SK-N-SH (cell line): Measurements from ENCODE around the gene NDN. TPM values are rescaled to one million over a fixed set of nuclear protein-coding genes. Genes with fewer than 3 reads are reported as not detected.

Source experiments
- CTCF ChIA-PET: fragments of 300-600, 350-600 bp; formaldehyde crosslinking; extraction: SDS; loops from one replicate; lab custom pipeline; 2021; lab: Yijun Ruan, JAX
- POLR2A ChIA-PET: fragments of 350-600 bp; sonication (Branson Sonifier 250); formaldehyde crosslinking; extraction: SDS; loops from one replicate; lab custom pipeline; 2020; ENCODE audit warnings: antibody characterized with exemption, inconsistent platforms; lab: Yijun Ruan, JAX
- DNase-seq: peaks from one replicate; pipeline ENCODE4 v3.0.0; 2012
- H2AFZ ChIP-seq: fragments of 200-600 bp; sonication (generic); 2 replicates; pipeline ENCODE4 v1.8.1; 2016; ENCODE audit warnings: antibody characterized with exemption, mild to moderate bottlenecking, low read depth
- H3F3A ChIP-seq: fragments of 200-600 bp; sonication (generic); replicated peaks from 2 replicates; pipeline ENCODE3; 2016; ENCODE audit warnings: antibody characterized with exemption, mild to moderate bottlenecking; ENCODE audit not compliant: insufficient read depth
- H3K27ac ChIP-seq, 2 experiments: fragments of 200-500 bp in 1 of 2; fragments of 200-600 bp in 1 of 2; sonication (Bioruptor generic) in 1 of 2; sonication (generic), shearing (Covaris generic) in 1 of 2; 2 replicates each; pipeline versions ENCODE4 v1.5.1 to v1.6.1; 2014 to 2016; ENCODE audit warnings: low read depth in 2 of 2, inconsistent platforms in 1 of 2, low read length in 1 of 2, mild to moderate bottlenecking in 1 of 2, mixed read lengths in 1 of 2
- H3K27me3 ChIP-seq: fragments of 200-600 bp; sonication (generic), shearing (Covaris generic); 2 replicates; pipeline ENCODE4 v1.6.1; 2016; ENCODE audit warnings: mixed run types; ENCODE audit not compliant: insufficient read depth
- H3K36me3 ChIP-seq, 2 experiments: fragments of 200-500 bp in 1 of 2; fragments of 200-600 bp in 1 of 2; sonication (Bioruptor generic) in 1 of 2; sonication (generic) in 1 of 2; replicated peaks in 1 of 2; 2 replicates each; pipeline versions ENCODE3 to v1.5.1; 2014 to 2016; ENCODE audit warnings: low read length in 1 of 2, mild to moderate bottlenecking in 1 of 2; ENCODE audit not compliant: insufficient read depth in 2 of 2, control insufficient read depth in 1 of 2
- H3K4me1 ChIP-seq, 2 experiments: fragments of 200-500 bp in 1 of 2; fragments of 200-600 bp in 1 of 2; sonication (Bioruptor generic) in 1 of 2; sonication (generic), shearing (Covaris generic) in 1 of 2; 2 replicates each; pipeline versions ENCODE4 v1.5.1 to v1.6.1; 2014 to 2016; ENCODE audit warnings: low read depth in 1 of 2, low read length in 1 of 2, mixed run types in 1 of 2; ENCODE audit not compliant: insufficient read depth in 2 of 2, control insufficient read depth in 1 of 2
- H3K4me2 ChIP-seq: fragments of 200-600 bp; sonication (generic), shearing (Covaris generic); 2 replicates; pipeline ENCODE4 v1.6.1; 2017; ENCODE audit warnings: mixed run types
- H3K4me3 ChIP-seq, 2 experiments: fragments of 200-500 bp in 1 of 2; fragments of 200-600 bp in 1 of 2; sonication (Bioruptor generic) in 1 of 2; sonication (generic), shearing (Covaris generic) in 1 of 2; 2 replicates each; pipeline versions ENCODE4 v1.5.1 to v1.8.1; 2014 to 2016; ENCODE audit warnings: low read depth in 2 of 2, inconsistent platforms in 1 of 2, low read length in 1 of 2, mild to moderate bottlenecking in 1 of 2, mixed read lengths in 1 of 2, moderate library complexity in 1 of 2
- H3K79me2 ChIP-seq: fragments of 200-600 bp; sonication (generic); 2 replicates; pipeline ENCODE4 v1.8.1; 2017; ENCODE audit warnings: mild to moderate bottlenecking; ENCODE audit not compliant: insufficient read depth
- H3K9ac ChIP-seq: fragments of 200-600 bp; sonication (generic); 2 replicates; pipeline ENCODE4 v1.6.1; 2017; ENCODE audit warnings: mixed run types
- H3K9me2 ChIP-seq: fragments of 200-600 bp; sonication (generic); 2 replicates; pipeline ENCODE4 v1.6.1; 2017; ENCODE audit warnings: mixed run types
- H3K9me3 ChIP-seq: fragments of 200-600 bp; sonication (generic); 2 replicates; pipeline ENCODE4 v1.6.1; 2017; ENCODE audit warnings: mixed run types, mild to moderate bottlenecking, moderate library complexity
- H4K20me1 ChIP-seq: fragments of 200-600 bp; sonication (generic); 2 replicates; pipeline ENCODE4 v1.6.1; 2017; ENCODE audit warnings: mild to moderate bottlenecking, mixed run types; ENCODE audit not compliant: insufficient read depth
- ELF1 ChIP-seq: IDR thresholded peaks from 2 replicates; pipeline ENCODE4 v1.4.0; 2012
- EZH2phosphoT487 ChIP-seq: fragments of 200-600 bp; sonication (generic); IDR thresholded peaks from 2 replicates; pipeline ENCODE4 v1.6.1; 2017; ENCODE audit warnings: low read depth, mixed run types, mild to moderate bottlenecking, antibody characterized with exemption, moderate library complexity, borderline replicate concordance
- FOXJ3 ChIP-seq: sonication (generic); formaldehyde crosslinking; IDR thresholded peaks from 2 replicates; pipeline ENCODE4 v1.5.1; 2020; ENCODE audit warnings: mild to moderate bottlenecking, missing genetic modification reagents
- GABPA ChIP-seq: IDR thresholded peaks from 2 replicates; pipeline ENCODE4 v1.4.0; 2012; ENCODE audit warnings: low read depth, mild to moderate bottlenecking
- GATA2 ChIP-seq: sonication (generic); formaldehyde crosslinking; IDR thresholded peaks from 2 replicates; pipeline ENCODE4 v1.5.0; 2020; ENCODE audit warnings: mild to moderate bottlenecking, missing genetic modification reagents
- JUND ChIP-seq: IDR thresholded peaks from 2 replicates; pipeline ENCODE4 v1.4.0; 2012
- MEF2A ChIP-seq: IDR thresholded peaks from 2 replicates; pipeline ENCODE4 v1.4.0; 2012; ENCODE audit warnings: low read depth, borderline replicate concordance
- NFIC ChIP-seq: IDR thresholded peaks from 2 replicates; pipeline ENCODE4 v1.4.0; 2012; ENCODE audit warnings: borderline replicate concordance
- NRF1 ChIP-seq: IDR thresholded peaks from 2 replicates; pipeline ENCODE4 v1.6.1; 2012; ENCODE audit warnings: low read depth, mild to moderate bottlenecking, low read length
- POLR2AphosphoS5 ChIP-seq: IDR thresholded peaks from 2 replicates; pipeline ENCODE4 v1.6.1; 2012; ENCODE audit warnings: low read depth, low read length
- RAD21 ChIP-seq: IDR thresholded peaks from 2 replicates; pipeline ENCODE4 v1.6.1; 2012; ENCODE audit warnings: mild to moderate bottlenecking, low read length
- RFX5 ChIP-seq: IDR thresholded peaks from 2 replicates; pipeline ENCODE4 v1.6.1; 2012; ENCODE audit warnings: mild to moderate bottlenecking, improper control_type of control experiment, low read length
- SIN3A ChIP-seq: IDR thresholded peaks from 2 replicates; pipeline ENCODE4 v1.6.1; 2012; ENCODE audit warnings: low read depth, mild to moderate bottlenecking, low read length, moderate library complexity, borderline replicate concordance
- SMC3 ChIP-seq: IDR thresholded peaks from 2 replicates; pipeline ENCODE4 v1.6.1; 2012; ENCODE audit warnings: low read depth, low read length, improper control_type of control experiment
- YY1 ChIP-seq: IDR thresholded peaks from 2 replicates; pipeline ENCODE4 v1.4.0; 2012; ENCODE audit warnings: low read depth, mild to moderate bottlenecking
- WGBS: methylation state at CpG from one replicate; pipeline ENCODE4 v1.1.6; 2017; ENCODE audit warnings: low lambda C conversion rate; 5-methylcytosine and 5-hydroxymethylcytosine counted together
- polyA plus RNA-seq, 3 experiments: library from polyadenylated mRNA; depleted of rRNA; stranded (reverse); fragments of >200 nt; gene quantifications; 2 replicates each; pipeline ENCODE4 v1.2.3, GENCODE V29; 2012
- TF ChIP-seq, protein P1 (sequence below): IDR thresholded peaks from 2 replicates; pipeline ENCODE4 v1.6.1; 2012; ENCODE audit warnings: mild to moderate bottlenecking, low read depth, low read length, moderate library complexity
- TF ChIP-seq, protein P2 (sequence below): IDR thresholded peaks from 2 replicates; pipeline ENCODE4; 2012
- TF ChIP-seq, protein P3 (sequence below): fragments of 150-350 bp; IDR thresholded peaks from 2 replicates; pipeline ENCODE4 v1.6.1; 2016; ENCODE audit warnings: mild to moderate bottlenecking, low read depth, low read length
- TF ChIP-seq, protein P4 (sequence below): IDR thresholded peaks from 2 replicates; pipeline ENCODE4 v1.4.0; 2012; ENCODE audit warnings: low read depth

NDN gene
- polyA plus RNA-seq, 1 of the 3 experiments (the other 2 are of a cell fraction) = 31.6 TPM

DNA sequence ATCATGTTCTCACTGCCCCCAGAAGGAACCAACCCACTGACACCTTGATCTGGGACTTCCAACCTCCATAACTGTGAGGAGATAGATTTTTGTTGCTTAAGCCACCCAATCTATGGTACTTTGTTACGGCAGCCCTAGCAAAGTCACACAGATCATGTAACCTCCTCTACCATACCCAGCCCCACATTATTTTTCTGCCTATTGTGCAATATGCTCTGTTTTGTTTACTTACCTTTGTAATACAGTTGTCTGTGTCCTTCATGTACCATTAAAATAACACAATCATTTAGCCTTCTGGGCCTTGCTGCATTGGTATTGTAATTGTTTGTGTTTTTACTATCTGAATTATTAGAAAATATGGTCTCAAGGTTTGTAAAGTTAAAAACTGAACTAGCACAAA, 16.1 kb downstream of the NDN start:
- Histone ChIP-seq H2AFZ (no peak overlapping the region), H3K9me2 (no peaks in the 10 kb centered on the region), H3K79me2 (no peaks in the 10 kb centered on the region), H4K20me1 (no peaks in the 10 kb centered on the region), H3K36me3 (no peaks in the 10 kb centered on the region)
- CTCF ChIA-PET = no interaction called here
- WGBS = 0% methylated on average over 1 of the region's 1 CpG
- TF ChIP-seq POLR2AphosphoS5 (no peak), RFX5 (no peak)
- TF ChIP-seq, protein P1, sequence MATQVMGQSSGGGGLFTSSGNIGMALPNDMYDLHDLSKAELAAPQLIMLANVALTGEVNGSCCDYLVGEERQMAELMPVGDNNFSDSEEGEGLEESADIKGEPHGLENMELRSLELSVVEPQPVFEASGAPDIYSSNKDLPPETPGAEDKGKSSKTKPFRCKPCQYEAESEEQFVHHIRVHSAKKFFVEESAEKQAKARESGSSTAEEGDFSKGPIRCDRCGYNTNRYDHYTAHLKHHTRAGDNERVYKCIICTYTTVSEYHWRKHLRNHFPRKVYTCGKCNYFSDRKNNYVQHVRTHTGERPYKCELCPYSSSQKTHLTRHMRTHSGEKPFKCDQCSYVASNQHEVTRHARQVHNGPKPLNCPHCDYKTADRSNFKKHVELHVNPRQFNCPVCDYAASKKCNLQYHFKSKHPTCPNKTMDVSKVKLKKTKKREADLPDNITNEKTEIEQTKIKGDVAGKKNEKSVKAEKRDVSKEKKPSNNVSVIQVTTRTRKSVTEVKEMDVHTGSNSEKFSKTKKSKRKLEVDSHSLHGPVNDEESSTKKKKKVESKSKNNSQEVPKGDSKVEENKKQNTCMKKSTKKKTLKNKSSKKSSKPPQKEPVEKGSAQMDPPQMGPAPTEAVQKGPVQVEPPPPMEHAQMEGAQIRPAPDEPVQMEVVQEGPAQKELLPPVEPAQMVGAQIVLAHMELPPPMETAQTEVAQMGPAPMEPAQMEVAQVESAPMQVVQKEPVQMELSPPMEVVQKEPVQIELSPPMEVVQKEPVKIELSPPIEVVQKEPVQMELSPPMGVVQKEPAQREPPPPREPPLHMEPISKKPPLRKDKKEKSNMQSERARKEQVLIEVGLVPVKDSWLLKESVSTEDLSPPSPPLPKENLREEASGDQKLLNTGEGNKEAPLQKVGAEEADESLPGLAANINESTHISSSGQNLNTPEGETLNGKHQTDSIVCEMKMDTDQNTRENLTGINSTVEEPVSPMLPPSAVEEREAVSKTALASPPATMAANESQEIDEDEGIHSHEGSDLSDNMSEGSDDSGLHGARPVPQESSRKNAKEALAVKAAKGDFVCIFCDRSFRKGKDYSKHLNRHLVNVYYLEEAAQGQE = no peak
- TF ChIP-seq, all 33 proteins: peak for 0
- Histone ChIP-seq H3K27ac (no peak overlapping the region), H3K9me3 (no peaks in the 10 kb centered on the region), H3F3A (no peaks in the 10 kb centered on the region), H3K9ac (no peak overlapping the region), H3K27me3 (no peaks in the 10 kb centered on the region), H3K4me3 (no peak overlapping the region), H3K4me2 (no peak overlapping the region), H3K4me1 (no peaks in the 10 kb centered on the region)
- POLR2A ChIA-PET = no interaction called here
- DNase-seq = no peak

DNA sequence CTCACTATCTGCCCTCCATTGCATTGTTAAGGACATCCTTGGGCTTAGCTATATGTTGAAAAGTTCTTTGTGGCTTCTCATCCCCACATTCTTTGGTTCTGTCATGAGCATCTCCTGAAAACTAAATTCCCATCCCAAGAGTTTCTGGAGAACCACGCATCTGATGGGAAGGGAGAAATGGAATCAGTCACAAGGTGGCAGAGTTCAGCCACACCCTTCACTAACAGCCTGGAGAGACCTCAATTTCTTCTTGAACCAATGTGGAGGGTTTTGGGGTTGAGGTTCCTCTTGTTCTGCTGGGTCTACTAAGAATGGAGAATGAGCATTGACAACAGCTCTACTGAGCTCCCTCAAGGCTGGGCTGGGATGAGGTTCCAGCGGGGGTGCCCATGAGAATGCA, 23.9 kb downstream of the NDN start:
- H4K20me1 ChIP-seq = no peaks in the 10 kb centered on the region
- no peak overlapping the region for H3K4me3 ChIP-seq
- H3K9ac ChIP-seq = no peak overlapping the region
- POLR2A ChIA-PET = no interaction called here
- H3K4me1 ChIP-seq = no peaks in the 10 kb centered on the region
- H2AFZ ChIP-seq = no peak overlapping the region
- H3K4me2 ChIP-seq = no peak overlapping the region
- H3K79me2 ChIP-seq = no peaks in the 10 kb centered on the region
- no peaks in the 10 kb centered on the region for H3K36me3 ChIP-seq
- CTCF ChIA-PET = interaction anchor here (0.8 to 1.7 kb wide), 3 partner anchors 12 to 203 kb away, joined by 3 to 6 read pairs (median 4); no protein-coding TSS in a partner anchor
- no peaks in the 10 kb centered on the region for H3F3A ChIP-seq
- H3K27ac ChIP-seq = no peak overlapping the region
- no peaks in the 10 kb centered on the region for H3K9me2 ChIP-seq
- H3K9me3 ChIP-seq = no peaks in the 10 kb centered on the region
- no peaks in the 10 kb centered on the region; the same call in 1 of the 2 replicates for H3K27me3 ChIP-seq
- no peak for DNase-seq
- 5% methylated on average over 2 of the region's 2 CpGs for WGBS
- TF ChIP-seq NFIC (no peak), RAD21 (no peak), GATA2 (CRISPR knock-in tag) (no peak), MEF2A (no peak), FOXJ3 (CRISPR knock-in tag) (no peak), EZH2phosphoT487 (no peak), SIN3A (no peak), YY1 (no peak), POLR2AphosphoS5 (no peak), JUND (no peak), SMC3 (no peak), NRF1 (no peak), GABPA (no peak), ELF1 (no peak)
- TF ChIP-seq, protein P2, sequence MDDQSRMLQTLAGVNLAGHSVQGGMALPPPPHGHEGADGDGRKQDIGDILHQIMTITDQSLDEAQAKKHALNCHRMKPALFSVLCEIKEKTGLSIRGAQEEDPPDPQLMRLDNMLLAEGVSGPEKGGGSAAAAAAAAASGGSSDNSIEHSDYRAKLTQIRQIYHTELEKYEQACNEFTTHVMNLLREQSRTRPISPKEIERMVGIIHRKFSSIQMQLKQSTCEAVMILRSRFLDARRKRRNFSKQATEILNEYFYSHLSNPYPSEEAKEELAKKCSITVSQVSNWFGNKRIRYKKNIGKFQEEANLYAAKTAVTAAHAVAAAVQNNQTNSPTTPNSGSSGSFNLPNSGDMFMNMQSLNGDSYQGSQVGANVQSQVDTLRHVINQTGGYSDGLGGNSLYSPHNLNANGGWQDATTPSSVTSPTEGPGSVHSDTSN = no peak
- TF ChIP-seq, protein P1 = no peak
- TF ChIP-seq, protein P3, sequence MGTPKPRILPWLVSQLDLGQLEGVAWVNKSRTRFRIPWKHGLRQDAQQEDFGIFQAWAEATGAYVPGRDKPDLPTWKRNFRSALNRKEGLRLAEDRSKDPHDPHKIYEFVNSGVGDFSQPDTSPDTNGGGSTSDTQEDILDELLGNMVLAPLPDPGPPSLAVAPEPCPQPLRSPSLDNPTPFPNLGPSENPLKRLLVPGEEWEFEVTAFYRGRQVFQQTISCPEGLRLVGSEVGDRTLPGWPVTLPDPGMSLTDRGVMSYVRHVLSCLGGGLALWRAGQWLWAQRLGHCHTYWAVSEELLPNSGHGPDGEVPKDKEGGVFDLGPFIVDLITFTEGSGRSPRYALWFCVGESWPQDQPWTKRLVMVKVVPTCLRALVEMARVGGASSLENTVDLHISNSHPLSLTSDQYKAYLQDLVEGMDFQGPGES = no peak
- TF ChIP-seq, protein P4, sequence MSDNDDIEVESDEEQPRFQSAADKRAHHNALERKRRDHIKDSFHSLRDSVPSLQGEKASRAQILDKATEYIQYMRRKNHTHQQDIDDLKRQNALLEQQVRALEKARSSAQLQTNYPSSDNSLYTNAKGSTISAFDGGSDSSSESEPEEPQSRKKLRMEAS = no peak
